Type B pancreatic cell (in vitro differentiated cells): ENCODE data around the gene ERBB3. TPM values are rescaled to one million over a fixed set of nuclear protein-coding genes. Genes with fewer than 3 reads are reported as not detected.

ENCODE experiments used
- DNase-seq: peaks from one replicate; pipeline ENCODE4 v3.0.0; 2021; ENCODE audit warnings: mixed read lengths; ENCODE audit not compliant: unreplicated experiment; ENCODE audit errors: extremely low spot score
- H3K27ac Mint-ChIP-seq: 2 replicates; pipeline ENCODE4 v1.8.0; 2021; ENCODE audit warnings: mild to moderate bottlenecking, mixed read lengths
- H3K27me3 Mint-ChIP-seq: 2 replicates; pipeline ENCODE4 v1.8.0; 2021; ENCODE audit warnings: mixed read lengths
- H3K36me3 Mint-ChIP-seq: 2 replicates; pipeline ENCODE4 v1.8.0; 2021; ENCODE audit warnings: mixed read lengths
- H3K4me1 Mint-ChIP-seq: one replicate; pipeline ENCODE4 v1.8.0; 2021; ENCODE audit warnings: mixed read lengths; ENCODE audit not compliant: unreplicated experiment
- H3K4me3 Mint-ChIP-seq: 2 replicates; pipeline ENCODE4 v1.8.0; 2021; ENCODE audit warnings: mild to moderate bottlenecking, mixed read lengths
- H3K9me3 Mint-ChIP-seq: 2 replicates; pipeline ENCODE4 v1.8.0; 2021; ENCODE audit warnings: mixed read lengths
- total RNA-seq: library from RNA; stranded (reverse); gene quantifications from 2 replicates; pipeline ENCODE4 v1.2.1, GENCODE V29; 2021; ENCODE audit warnings: low replicate concordance
- TF ChIP-seq, protein P1 (sequence below): fragments of 200-600 bp; sonication (generic); conservative IDR thresholded peaks from 2 replicates; pipeline ENCODE4 v1.5.0; 2021; ENCODE audit warnings: antibody characterized with exemption, mild to moderate bottlenecking

The ERBB3 gene
- total RNA-seq, 1 donor from 2014 or later = 76.5 TPM

DNA sequence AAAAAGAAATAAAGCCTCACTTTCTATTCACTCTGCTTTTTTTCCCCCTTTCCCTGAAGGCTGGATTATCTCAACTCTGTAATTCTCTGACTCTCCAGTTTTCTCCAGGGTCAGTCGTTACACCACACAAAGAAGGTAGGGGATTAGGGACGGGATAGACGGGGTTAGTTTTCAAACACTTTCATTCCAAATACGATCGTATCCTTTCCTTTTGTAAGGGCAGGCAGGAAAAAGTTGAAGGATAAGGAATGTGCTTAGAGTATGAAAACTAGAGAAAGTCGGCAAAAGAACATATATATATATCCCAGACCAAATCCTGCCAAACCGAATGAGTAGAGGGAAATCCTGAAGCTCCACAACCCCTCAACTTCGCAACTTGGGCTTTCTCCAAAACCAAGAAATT is 47.5 kb downstream of the ERBB3 start:
- TF ChIP-seq, protein P1, sequence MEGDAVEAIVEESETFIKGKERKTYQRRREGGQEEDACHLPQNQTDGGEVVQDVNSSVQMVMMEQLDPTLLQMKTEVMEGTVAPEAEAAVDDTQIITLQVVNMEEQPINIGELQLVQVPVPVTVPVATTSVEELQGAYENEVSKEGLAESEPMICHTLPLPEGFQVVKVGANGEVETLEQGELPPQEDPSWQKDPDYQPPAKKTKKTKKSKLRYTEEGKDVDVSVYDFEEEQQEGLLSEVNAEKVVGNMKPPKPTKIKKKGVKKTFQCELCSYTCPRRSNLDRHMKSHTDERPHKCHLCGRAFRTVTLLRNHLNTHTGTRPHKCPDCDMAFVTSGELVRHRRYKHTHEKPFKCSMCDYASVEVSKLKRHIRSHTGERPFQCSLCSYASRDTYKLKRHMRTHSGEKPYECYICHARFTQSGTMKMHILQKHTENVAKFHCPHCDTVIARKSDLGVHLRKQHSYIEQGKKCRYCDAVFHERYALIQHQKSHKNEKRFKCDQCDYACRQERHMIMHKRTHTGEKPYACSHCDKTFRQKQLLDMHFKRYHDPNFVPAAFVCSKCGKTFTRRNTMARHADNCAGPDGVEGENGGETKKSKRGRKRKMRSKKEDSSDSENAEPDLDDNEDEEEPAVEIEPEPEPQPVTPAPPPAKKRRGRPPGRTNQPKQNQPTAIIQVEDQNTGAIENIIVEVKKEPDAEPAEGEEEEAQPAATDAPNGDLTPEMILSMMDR = no peak
- Mint-ChIP-seq H3K9me3 (no peaks in the 10 kb centered on the region), H3K4me1 (peaks cover 44% of the 10 kb centered on the region), H3K4me3 (peak overlapping the region; percentile 99), H3K27ac (peak overlapping the region; percentile 94), H3K27me3 (no peaks in the 10 kb centered on the region), H3K36me3 (peaks cover 20% of the 10 kb centered on the region)
- DNase-seq = no peak

DNA sequence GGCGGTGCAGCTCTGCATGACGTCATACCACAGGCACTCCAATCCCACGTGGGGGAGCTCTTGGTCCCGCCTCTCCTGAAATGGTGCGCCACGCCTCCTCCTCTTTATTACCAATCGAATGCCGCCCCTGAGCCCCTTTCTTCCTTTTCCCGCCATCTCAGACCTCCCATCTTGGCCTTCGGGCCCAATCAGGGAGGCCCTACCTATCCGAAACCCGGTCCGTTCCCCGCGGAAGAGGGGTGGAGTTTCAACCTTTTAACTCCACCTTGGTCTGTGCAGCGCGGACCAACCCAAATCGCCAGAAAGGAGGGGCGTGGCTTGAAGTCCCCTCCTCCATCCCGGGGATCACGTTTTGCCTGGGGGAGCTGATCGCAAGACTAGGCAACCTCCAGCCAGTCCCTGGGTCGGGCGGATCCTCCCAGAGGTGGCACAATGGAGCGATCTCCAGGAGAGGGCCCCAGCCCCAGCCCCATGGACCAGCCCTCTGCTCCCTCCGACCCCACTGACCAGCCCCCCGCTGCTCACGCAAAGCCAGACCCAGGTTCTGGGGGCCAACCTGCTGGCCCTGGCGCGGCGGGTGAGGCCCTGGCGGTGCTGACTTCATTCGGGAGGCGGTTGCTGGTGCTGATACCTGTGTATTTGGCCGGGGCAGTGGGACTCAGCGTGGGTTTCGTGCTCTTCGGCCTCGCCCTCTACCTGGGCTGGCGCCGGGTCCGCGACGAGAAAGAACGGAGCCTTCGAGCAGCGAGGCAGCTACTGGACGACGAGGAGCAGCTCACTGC is 48.1 kb downstream of the ERBB3 start, which contains the start of gene ESYT1:
Gene ESYT1 (plus strand): TSS at position 380 of the 782 bp plus-strand sequence. CDS start 53 bp downstream, at position 433.
- DNase-seq = peak; percentile 97
- Mint-ChIP-seq H3K36me3 (peaks cover 21% of the 10 kb centered on the region), H3K27me3 (no peaks in the 10 kb centered on the region), H3K4me3 (peak within 1 kb of the TSS; percentile 99), H3K9me3 (no peaks in the 10 kb centered on the region), H3K4me1 (peaks cover 44% of the 10 kb centered on the region), H3K27ac (peak within 1 kb of the TSS; percentile 94)
- TF ChIP-seq, protein P1 = no peak

DNA sequence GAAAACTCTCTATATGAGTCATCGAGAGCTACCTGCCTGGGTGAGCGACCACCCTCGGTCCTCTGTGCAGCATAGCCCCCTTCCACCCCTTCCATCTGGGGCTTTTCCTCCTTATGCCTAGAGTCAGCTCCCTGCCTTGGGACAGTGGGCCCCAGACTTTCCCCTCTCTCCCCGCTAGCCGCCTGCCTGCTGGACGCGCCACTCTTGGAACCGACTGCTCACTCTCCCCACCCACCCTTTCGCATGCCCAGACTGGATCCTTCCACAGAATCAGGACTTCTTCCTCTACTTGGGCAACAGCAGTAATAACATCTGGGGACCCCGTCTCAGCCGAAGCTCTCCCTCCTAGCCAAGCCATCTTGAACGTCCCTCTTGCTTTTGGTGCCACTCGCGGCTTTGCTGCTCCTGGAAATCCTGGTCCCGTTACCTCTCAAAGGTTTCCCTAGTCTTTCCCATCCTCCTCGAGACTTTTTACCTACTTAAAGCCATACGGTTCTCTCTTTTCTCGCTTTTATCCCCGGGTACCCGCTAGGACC is 48.8 kb downstream of the ERBB3 start:
- H3K9me3 Mint-ChIP-seq = no peaks in the 10 kb centered on the region
- TF ChIP-seq, protein P1 = no peak
- peaks cover 24% of the 10 kb centered on the region for H3K36me3 Mint-ChIP-seq
- H3K4me3 Mint-ChIP-seq = peak overlapping the region; percentile 99
- DNase-seq = no peak
- peak overlapping the region; percentile 94 for H3K27ac Mint-ChIP-seq
- no peaks in the 10 kb centered on the region for H3K27me3 Mint-ChIP-seq
- H3K4me1 Mint-ChIP-seq = peaks cover 42% of the 10 kb centered on the region

DNA sequence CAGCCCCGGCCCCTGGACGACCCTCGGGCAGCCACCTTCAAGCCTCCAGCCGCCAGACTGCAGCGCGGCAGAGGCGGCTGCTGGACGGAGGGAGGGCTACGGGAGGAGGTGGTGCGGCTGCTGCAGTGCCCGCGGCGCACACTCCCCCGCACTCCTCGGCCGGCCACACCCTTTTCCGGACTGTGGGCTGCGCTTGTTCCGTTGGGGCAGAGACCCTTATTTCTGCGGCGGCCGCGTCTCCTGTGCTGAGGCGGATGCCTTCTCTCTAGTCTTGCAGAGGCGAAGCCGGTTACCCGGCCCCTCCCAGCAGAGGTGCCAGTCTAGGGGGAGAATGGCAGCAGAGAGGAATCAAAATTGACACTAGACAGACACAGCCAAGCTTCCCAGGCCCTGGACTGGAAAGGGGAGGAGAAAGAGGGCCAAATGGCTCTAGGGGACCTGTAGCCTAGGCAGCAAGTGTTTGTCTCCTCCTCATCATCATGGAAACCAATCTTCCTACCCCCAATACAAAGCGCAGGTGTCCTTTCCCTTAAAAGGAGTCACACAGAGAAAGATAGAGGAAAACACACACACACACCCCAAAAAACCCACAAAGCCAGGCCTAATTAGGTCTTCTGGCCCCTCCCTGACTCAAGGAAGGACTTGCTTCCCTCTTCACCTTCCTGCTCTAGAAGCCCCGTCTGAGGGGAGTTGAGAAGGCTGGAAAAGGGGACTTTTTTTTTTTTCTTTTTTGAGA is 49.4 kb downstream of the ERBB3 start:
- Mint-ChIP-seq H3K4me3 (peak overlapping the region; percentile 99), H3K9me3 (no peaks in the 10 kb centered on the region), H3K4me1 (peaks cover 36% of the 10 kb centered on the region), H3K36me3 (peaks cover 22% of the 10 kb centered on the region), H3K27me3 (no peaks in the 10 kb centered on the region), H3K27ac (peak overlapping the region; percentile 94)
- DNase-seq = peak; percentile 78
- TF ChIP-seq, protein P1 = no peak

DNA sequence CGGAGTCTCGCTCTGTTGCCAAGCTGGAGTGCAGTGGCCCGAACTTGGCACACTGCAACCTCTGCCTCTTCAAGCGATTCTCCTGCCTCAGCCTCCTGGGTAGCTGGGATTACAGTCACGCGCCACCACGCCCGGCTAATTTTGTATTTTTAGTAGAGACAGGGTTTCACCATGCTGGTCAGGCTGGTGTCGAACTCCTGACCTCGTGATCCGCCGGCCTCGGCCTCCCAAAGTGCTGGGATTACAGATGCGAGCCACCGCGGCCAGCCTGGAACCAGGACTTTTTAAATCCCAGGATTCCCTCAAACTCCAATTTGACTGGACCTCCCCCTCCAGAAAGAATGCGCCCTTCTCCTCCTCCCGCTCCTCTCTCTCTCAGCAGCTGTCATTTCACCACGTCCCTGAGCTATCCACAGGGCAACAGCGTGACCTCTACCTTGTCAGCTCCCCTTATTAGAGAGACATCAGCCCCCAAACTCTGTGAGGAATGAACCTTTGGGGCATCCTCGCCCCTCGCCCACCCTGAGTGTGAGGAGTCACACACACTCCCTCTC is 50.1 kb downstream of the ERBB3 start:
- Mint-ChIP-seq H3K36me3 (peaks cover 22% of the 10 kb centered on the region), H3K27ac (peak overlapping the region; percentile 94)

More for the DNA sequence above, 50.1 kb downstream of the ERBB3 start:
- H3K4me1 Mint-ChIP-seq = peaks cover 35% of the 10 kb centered on the region
- no peak for DNase-seq
- H3K4me3 Mint-ChIP-seq = peak overlapping the region; percentile 86
- no peaks in the 10 kb centered on the region for H3K9me3 Mint-ChIP-seq
- H3K27me3 Mint-ChIP-seq = no peaks in the 10 kb centered on the region
- TF ChIP-seq, protein P1 = no peak
